RWPE2 (cell line): ENCODE measurements around the gene CFAP100.
A peak's percentile ranks its signal among the peaks of the same experiment; 100 is the strongest.

ENCODE experiments used
- ATAC-seq: fragments of 200-7000 bp; cut with Tn5 transposase; 3 replicates; pipeline ENCODE4 v1.9.1; 2021; ENCODE audit warnings: low read depth
- DNase-seq: peaks from one replicate; pipeline ENCODE4 v3.0.0-alpha.2; 2020; ENCODE audit warnings: low spot score
- H3K27ac ChIP-seq: fragments of 450-650 bp; 2 replicates; pipeline ENCODE4 v1.5.1; 2017; ENCODE audit warnings: mild to moderate bottlenecking; ENCODE audit not compliant: poor library complexity, severe bottlenecking
- H3K27me3 ChIP-seq: fragments of 250-450 bp; sonication (Bioruptor Pico); 2 replicates; pipeline ENCODE4 v1.5.1; 2021; ENCODE audit warnings: mild to moderate bottlenecking, moderate library complexity; ENCODE audit not compliant: insufficient read depth, poor library complexity, severe bottlenecking
- H3K36me3 ChIP-seq: fragments of 250-450 bp; sonication (Bioruptor Pico); 2 replicates; pipeline ENCODE4 v1.5.1; 2020; ENCODE audit warnings: low read depth, mild to moderate bottlenecking, moderate library complexity
- H3K4me1 ChIP-seq: fragments of 250-450 bp; sonication (Bioruptor Pico); 2 replicates; pipeline ENCODE4 v1.5.1; 2021; ENCODE audit warnings: mild to moderate bottlenecking, moderate library complexity; ENCODE audit not compliant: insufficient read depth, poor library complexity, severe bottlenecking
- H3K4me3 ChIP-seq: fragments of 250-450 bp; sonication (Bioruptor Pico); 2 replicates; pipeline ENCODE4 v1.5.1; 2021; ENCODE audit warnings: mild to moderate bottlenecking, moderate library complexity; ENCODE audit not compliant: severe bottlenecking
- H3K9me3 ChIP-seq: fragments of 250-450 bp; sonication (Bioruptor Pico); 2 replicates; pipeline ENCODE4 v1.5.1; 2021; ENCODE audit warnings: mild to moderate bottlenecking, moderate library complexity; ENCODE audit not compliant: severe bottlenecking
- CTCF ChIP-seq: fragments of 450-650 bp; IDR thresholded peaks from one replicate; pipeline ENCODE4 v1.5.1; 2017; ENCODE audit warnings: mild to moderate bottlenecking, moderate library complexity; ENCODE audit not compliant: poor library complexity, severe bottlenecking

Gene CFAP100

DNA sequence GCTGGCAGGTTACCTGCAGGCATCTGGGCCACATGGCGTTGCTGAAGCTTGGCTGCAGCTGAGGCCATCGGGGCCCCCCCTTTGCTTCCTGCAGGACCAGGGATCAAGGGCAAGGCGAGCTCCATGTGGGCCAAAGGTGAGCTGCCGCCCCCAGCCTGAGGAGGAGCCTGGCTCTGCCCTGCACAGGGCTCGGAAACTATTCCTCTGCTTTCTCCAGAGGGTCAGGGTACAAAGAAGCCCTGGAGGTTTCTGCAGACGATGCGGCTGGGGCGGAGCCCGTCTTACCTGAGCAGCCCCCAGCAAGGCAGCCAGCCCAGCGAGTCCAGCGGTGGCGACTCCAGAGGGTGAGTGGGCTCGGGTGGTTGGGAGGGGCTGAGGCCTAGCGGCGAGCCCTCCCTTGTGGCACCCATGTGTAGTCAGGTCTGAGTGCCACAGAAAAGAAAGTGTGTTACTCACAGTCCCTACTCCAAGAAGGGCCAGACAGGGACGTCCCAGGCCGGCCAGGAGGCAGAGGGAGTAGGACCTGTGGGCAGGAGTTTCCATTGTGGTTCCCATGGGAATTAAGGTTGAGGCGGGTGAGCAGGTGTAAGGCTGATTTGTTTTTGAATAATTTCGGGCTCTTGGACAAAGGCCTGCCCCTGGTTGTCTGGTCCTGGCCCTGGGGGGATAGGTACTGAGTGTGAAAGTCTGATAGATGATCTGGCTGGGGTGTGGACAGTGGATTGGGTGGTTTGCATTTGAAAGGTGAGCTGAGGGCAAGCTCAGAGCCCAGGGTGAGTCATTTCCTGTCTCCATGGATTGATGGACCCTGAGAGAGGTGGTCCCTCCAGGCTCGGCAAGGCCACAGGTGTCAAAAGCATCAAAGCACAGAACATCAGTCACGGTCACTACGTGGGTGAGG, 25.4 kb downstream of the CFAP100 start:
- Histone ChIP-seq H3K27me3 (peaks cover 4% of the 10 kb centered on the region), H3K27ac (no peak overlapping the region), H3K4me3 (no peak overlapping the region), H3K9me3 (no peaks in the 10 kb centered on the region), H3K36me3 (no peaks in the 10 kb centered on the region), H3K4me1 (peaks cover 11% of the 10 kb centered on the region)
- TF ChIP-seq CTCF: no peak
- peak; percentile 51 for DNase-seq
- peak; percentile 38; the same call in 2 of the 3 replicates for ATAC-seq

DNA sequence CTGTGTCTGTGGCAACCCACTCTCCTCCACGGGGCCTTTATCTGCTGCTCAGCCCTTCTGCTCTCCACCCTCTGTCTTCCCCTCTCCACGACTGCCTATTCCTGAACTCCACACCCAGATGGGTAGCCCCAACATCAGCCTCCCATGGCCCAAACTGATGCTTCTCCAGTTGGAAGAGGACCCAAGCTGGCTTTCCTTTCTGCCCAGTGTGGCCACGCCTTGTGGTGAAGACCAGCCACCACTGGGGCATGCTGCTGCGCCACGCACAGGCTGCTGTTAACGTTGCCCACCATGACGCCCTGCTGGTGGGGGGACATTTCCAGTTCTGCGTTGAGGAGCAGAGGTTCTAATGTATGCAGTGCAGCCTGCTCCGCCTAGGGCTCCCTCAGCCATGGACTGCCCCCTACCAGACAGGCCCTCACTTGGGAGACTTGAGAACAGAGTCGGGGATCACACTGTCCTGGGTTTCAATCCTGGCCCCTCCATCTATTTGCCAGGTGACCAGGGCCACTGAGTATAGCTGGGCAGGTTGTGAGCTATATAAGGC, 26.9 kb downstream of the CFAP100 start:
- ATAC-seq (no peak), DNase-seq (no peak)
- no peak for TF ChIP-seq CTCF
- peaks cover 11% of the 10 kb centered on the region for H3K4me1 ChIP-seq
- H3K27me3 ChIP-seq: no peaks in the 10 kb centered on the region
- H3K27ac ChIP-seq: no peak overlapping the region
- no peaks in the 10 kb centered on the region for H3K36me3 ChIP-seq
- H3K4me3 ChIP-seq: no peak overlapping the region
- H3K9me3 ChIP-seq: no peaks in the 10 kb centered on the region

- no peaks in the 10 kb centered on the region for H3K9me3 ChIP-seq
- TF ChIP-seq CTCF: no peak
- H3K36me3 ChIP-seq: no peaks in the 10 kb centered on the region
- ATAC-seq (no peak), DNase-seq (no peak)
- no peak overlapping the region for H3K4me3 ChIP-seq
- H3K4me1 ChIP-seq: peaks cover 11% of the 10 kb centered on the region
- H3K27ac ChIP-seq: no peak overlapping the region
- H3K27me3 ChIP-seq: no peaks in the 10 kb centered on the region
Measured at GRCh38 chr3:126422121-126422520, 27.4 kb downstream of the CFAP100 start.

DNA sequence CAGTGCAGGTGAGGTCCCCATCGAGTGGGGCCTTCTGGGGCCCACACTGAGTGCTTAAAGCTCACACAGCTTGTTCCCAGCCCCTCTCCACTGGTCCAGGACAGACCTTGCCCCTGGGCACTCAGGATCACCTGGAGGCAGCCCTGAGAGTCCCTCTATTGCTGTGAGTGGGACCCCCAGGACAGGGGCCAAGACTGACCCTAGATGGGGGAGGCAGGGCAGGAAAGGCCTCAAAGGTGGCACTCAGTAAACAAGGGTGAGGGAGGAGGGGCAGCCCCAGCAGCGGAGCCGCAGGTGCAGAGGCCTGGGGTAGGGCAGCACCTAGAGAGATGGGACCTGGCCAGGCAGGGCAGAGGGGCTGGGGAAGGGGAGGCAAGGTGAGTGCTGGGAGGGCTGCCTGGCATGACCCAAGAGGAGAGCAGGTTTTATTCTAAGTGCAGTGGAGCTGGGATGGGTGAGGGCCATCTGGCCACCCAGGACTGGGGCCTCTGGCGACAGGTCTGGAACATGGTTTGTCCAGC, 27.9 kb downstream of the CFAP100 start:
- H3K4me3 ChIP-seq: no peak overlapping the region
- ATAC-seq (no peak), DNase-seq (peak; percentile 31)
- H3K9me3 ChIP-seq: no peaks in the 10 kb centered on the region
- no peaks in the 10 kb centered on the region for H3K36me3 ChIP-seq
- H3K27me3 ChIP-seq: no peaks in the 10 kb centered on the region
- no peak for TF ChIP-seq CTCF
- H3K27ac ChIP-seq: no peak overlapping the region
- H3K4me1 ChIP-seq: peaks cover 11% of the 10 kb centered on the region
